Ascending aorta (tissue), 2 donors: ENCODE data around the gene MIOS. TPM values are rescaled to one million over a fixed set of nuclear protein-coding genes. Genes with fewer than 3 reads are reported as not detected.

Experiments
- DNase-seq, 2 donors: peaks; one replicate each; pipeline ENCODE4 v3.0.0-alpha.2; 2019; ENCODE audit warnings: low spot score in 2 of 2
- H3K27ac ChIP-seq, 2 donors: fragments of 200-600 bp; sonication (generic); one replicate each; pipeline ENCODE4 v1.5.1; 2016 to 2017; ENCODE audit warnings: mild to moderate bottlenecking in 1 of 2
- H3K27me3 ChIP-seq: fragments of 200-600 bp; sonication (generic); one replicate; pipeline ENCODE4 v1.5.1; 2017
- H3K36me3 ChIP-seq, 2 donors: fragments of 200-600 bp; sonication (generic); one replicate each; pipeline ENCODE4 v1.5.1; 2016
- H3K4me1 ChIP-seq, 2 donors: fragments of 200-600 bp; sonication (generic); one replicate each; pipeline ENCODE4 v1.5.1; 2016 to 2017; ENCODE audit warnings: mild to moderate bottlenecking in 1 of 2
- H3K4me3 ChIP-seq, 2 donors: fragments of 200-600 bp; sonication (generic); one replicate each; pipeline ENCODE4 v1.5.1; 2016 to 2017; ENCODE audit warnings: mild to moderate bottlenecking in 1 of 2
- H3K9me3 ChIP-seq, 2 donors: fragments of 200-600 bp; sonication (generic); one replicate each; pipeline ENCODE4 v1.5.1; 2016
- intact Hi-C: fragments of 100-400 bp; cut with DNase I; formaldehyde crosslinking; loops from one replicate; pipeline ENCODE4 v1.15.1; 2023
- total RNA-seq: library from RNA; depleted of rRNA; stranded (reverse); fragments of >200 nt; gene quantifications from one replicate; pipeline ENCODE4 v1.1.0, GENCODE V29; 2016
- TF ChIP-seq, protein P1 (sequence below), 3 experiments: fragments of 200-600 bp in 2 of 3; fragments of 450-650 bp in 1 of 3; sonication (generic) in 2 of 3; IDR thresholded peaks; one replicate each; pipeline ENCODE4 v1.5.1; 2016 to 2019; ENCODE audit warnings: antibody characterized with exemption in 3 of 3, mild to moderate bottlenecking in 1 of 3, moderate library complexity in 1 of 3

The MIOS gene
- total RNA-seq, 1 donor from 2014 or later, result 14.6 TPM

DNA sequence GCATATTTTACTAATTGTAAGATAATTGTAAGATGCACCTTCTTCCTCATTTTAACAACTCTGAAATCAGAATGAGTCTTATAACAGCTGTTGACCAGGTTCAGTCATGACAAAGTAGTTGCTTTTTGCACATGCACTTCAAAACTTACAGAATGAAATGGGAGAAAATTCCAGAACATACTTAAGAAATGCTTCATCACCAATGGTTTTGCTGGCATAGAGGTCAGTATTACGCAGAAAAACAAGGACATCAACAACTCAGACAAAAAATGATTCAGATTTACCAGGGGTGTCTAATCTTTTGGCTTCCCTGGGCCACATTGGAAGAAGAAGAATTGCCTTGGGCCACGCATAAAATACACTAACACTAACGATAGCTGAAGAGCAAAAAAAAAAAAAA lies 44.3 kb upstream of the MIOS start:
- intact Hi-C loops, result no loop called here
- DNase-seq, result no peak
- TF ChIP-seq, protein P1, sequence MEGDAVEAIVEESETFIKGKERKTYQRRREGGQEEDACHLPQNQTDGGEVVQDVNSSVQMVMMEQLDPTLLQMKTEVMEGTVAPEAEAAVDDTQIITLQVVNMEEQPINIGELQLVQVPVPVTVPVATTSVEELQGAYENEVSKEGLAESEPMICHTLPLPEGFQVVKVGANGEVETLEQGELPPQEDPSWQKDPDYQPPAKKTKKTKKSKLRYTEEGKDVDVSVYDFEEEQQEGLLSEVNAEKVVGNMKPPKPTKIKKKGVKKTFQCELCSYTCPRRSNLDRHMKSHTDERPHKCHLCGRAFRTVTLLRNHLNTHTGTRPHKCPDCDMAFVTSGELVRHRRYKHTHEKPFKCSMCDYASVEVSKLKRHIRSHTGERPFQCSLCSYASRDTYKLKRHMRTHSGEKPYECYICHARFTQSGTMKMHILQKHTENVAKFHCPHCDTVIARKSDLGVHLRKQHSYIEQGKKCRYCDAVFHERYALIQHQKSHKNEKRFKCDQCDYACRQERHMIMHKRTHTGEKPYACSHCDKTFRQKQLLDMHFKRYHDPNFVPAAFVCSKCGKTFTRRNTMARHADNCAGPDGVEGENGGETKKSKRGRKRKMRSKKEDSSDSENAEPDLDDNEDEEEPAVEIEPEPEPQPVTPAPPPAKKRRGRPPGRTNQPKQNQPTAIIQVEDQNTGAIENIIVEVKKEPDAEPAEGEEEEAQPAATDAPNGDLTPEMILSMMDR (IDR thresholded peaks at IDR 0.05), result no peak
- H3K4me1 ChIP-seq, result no peaks in the 10 kb centered on the region
- H3K27me3 ChIP-seq, result no peaks in the 10 kb centered on the region
- H3K4me3 ChIP-seq, result no peak overlapping the region
- H3K9me3 ChIP-seq, result no peaks in the 10 kb centered on the region
- no peak overlapping the region for H3K27ac ChIP-seq
- H3K36me3 ChIP-seq, result no peaks in the 10 kb centered on the region

DNA sequence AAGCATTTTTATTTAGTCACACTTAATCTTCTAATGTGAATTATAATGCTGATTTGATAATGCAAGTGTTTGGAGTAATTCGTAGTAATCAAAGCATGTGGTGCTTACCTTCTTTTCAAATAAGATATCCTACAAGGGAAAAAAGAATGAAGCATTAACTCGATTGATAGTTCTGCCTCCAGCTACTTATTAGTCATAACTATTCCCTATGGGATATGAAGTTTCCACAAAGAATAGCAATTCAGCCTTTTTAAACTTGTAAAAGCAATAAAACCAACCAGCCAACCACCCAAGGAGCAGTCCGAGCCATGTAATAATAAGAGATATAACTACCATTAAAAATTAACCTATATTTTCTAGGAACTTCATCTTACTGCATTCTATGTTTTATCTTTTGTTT lies 42.6 kb upstream of the MIOS start:
- no peaks in the 10 kb centered on the region for H3K27me3 ChIP-seq
- H3K27ac ChIP-seq, result no peak overlapping the region
- TF ChIP-seq, protein P1 (IDR thresholded peaks at IDR 0.05), result no peak
- no peak for DNase-seq
- no peak overlapping the region for H3K4me3 ChIP-seq
- no peaks in the 10 kb centered on the region for H3K4me1 ChIP-seq
- intact Hi-C loops, result no loop called here
- H3K9me3 ChIP-seq, result no peaks in the 10 kb centered on the region
- H3K36me3 ChIP-seq, result no peaks in the 10 kb centered on the region

DNA sequence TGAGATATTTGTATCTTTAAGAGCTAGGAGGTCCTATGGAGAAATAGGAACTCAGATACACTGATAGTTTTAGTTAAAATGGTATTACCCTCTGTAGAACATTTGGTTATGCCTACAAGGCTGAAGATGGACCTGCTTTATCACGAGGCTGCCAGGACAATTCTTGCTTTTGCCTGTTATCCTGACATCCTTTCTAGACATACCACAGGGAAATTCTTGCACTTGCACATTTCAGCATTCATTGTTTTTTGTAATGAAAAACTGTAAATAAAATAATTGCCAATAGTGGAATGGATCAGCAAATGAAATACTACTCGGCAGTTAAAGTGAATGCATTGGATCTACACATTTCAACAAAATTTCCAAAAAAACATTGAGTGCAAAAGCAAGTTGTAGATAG lies 40.7 kb upstream of the MIOS start:
- DNase-seq, result no peak
- intact Hi-C loops, result no loop called here
- H3K27me3 ChIP-seq, result no peaks in the 10 kb centered on the region
- no peak overlapping the region for H3K27ac ChIP-seq
- TF ChIP-seq, protein P1 (IDR thresholded peaks at IDR 0.05), result no peak
- no peaks in the 10 kb centered on the region for H3K9me3 ChIP-seq
- no peaks in the 10 kb centered on the region for H3K4me1 ChIP-seq
- H3K4me3 ChIP-seq, result no peak overlapping the region
- H3K36me3 ChIP-seq, result no peaks in the 10 kb centered on the region

DNA sequence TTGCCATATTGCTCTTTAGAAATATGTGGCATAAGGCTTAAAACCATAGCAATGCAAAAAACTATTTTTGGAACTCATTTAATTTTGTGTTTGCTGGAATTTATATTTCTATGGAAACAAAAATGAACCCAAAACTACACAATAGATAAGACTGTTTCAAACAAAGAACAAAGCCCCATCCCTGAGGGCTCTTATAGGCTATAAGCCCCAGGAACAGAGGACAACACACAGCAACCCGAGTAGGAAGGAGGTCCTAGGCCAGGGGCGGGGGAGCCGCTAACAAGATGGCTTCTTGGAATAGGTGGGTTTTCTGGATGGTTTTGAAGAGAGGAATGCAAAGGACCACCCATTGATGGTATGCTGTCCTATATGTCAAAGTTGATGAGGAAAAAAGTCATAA lies 39.6 kb upstream of the MIOS start:
- Histone ChIP-seq H3K27me3 (no peaks in the 10 kb centered on the region), H3K4me1 (no peaks in the 10 kb centered on the region), H3K27ac (no peak overlapping the region), H3K36me3 (no peaks in the 10 kb centered on the region), H3K9me3 (no peaks in the 10 kb centered on the region), H3K4me3 (no peak overlapping the region)
- intact Hi-C loops, result no loop called here
- no peak for DNase-seq
- TF ChIP-seq, protein P1 (IDR thresholded peaks at IDR 0.05), result no peak

DNA sequence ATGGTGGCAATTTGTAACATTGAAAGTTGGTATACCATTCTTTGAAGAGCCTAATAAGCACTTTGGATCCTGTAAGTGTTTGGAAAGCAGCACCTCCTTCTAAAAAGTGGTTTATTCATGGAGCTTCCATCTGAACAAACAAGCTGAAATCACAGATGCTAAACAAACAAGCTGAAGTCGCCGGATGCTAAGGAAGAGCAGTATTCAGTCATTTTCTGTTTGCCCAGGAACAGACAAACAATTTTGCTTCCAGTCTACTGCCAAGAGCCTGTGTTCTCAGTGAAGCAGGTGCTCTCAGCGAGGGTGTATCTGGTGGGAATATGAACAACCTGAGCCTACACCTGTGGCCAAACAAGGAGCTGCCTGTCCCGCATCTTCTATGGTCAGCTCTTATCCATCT lies 37.4 kb upstream of the MIOS start:
- H3K27ac ChIP-seq, result no peak overlapping the region
- no peaks in the 10 kb centered on the region for H3K36me3 ChIP-seq
- no peaks in the 10 kb centered on the region for H3K4me1 ChIP-seq
- H3K27me3 ChIP-seq, result no peaks in the 10 kb centered on the region
- TF ChIP-seq, protein P1 (IDR thresholded peaks at IDR 0.05), result no peak
- no peak for DNase-seq
- intact Hi-C loops, result no loop called here
- no peak overlapping the region for H3K4me3 ChIP-seq
- no peaks in the 10 kb centered on the region for H3K9me3 ChIP-seq

DNA sequence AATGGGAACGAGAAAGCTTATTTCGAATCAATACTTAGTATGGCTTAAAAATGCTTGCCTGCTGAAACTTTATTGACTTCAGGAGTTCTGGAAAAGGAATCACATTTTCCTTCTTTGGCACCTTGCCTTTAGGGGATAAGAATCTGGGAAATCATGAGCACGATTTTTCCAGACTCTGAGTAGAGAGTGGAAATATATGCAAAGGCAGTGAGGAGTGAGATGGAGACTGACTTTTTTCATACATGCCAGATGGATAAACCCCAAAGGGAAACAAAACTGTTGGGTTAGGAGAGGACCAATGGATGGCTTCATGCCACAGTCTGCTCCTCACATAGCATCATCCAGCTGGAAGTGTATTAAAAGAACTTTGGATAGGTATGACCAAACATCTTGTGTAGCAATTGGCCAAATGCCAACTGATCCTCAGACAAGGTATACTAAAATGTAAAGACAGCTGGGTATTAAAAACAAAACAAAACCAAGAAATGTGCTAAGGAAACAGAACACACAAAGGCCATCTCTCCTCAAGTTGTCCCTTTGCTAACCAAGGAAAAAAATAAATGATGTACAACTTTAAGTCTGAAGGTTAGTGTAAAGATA lies 32.8 kb upstream of the MIOS start:
- TF ChIP-seq, protein P1 (IDR thresholded peaks at IDR 0.05), result no peak
- no peaks in the 10 kb centered on the region for H3K27me3 ChIP-seq
- DNase-seq, result no peak
- no peaks in the 10 kb centered on the region for H3K4me1 ChIP-seq
- intact Hi-C loops, result loop anchor here (10.0 kb wide), 1 partner anchor 109 kb away; no protein-coding TSS in a partner anchor
- no peak overlapping the region for H3K4me3 ChIP-seq
- H3K9me3 ChIP-seq, result no peaks in the 10 kb centered on the region
- no peak overlapping the region for H3K27ac ChIP-seq
- no peaks in the 10 kb centered on the region for H3K36me3 ChIP-seq
